NCI-H2171 (cell line): Measurements from ENCODE around the gene PGAM2.

Experiments used
- DNase-seq: peaks from one replicate; lab custom pipeline; 2025; lab: John Stamatoyannopoulos, UW

PGAM2 gene

GRCh38 chr7:44083796-44084195 lies 18.4 kb upstream of the PGAM2 start:
- no peak for DNase-seq

GRCh38 chr7:44082541-44083207 lies 17.3 kb upstream of the PGAM2 start:
- peak; percentile 99 for DNase-seq

GRCh38 chr7:44081266-44081748 lies 15.9 kb upstream of the PGAM2 start:
- no peak for DNase-seq

GRCh38 chr7:44080686-44081265 lies 15.4 kb upstream of the PGAM2 start:
- DNase-seq, result no peak

GRCh38 chr7:44080118-44080517 lies 14.8 kb upstream of the PGAM2 start:
- DNase-seq, result no peak

- DNase-seq, result no peak
Measured at GRCh38 chr7:44079331-44080021, 14.1 kb upstream of the PGAM2 start.

- DNase-seq, result no peak
Measured at GRCh38 chr7:44078521-44078920, 13.2 kb upstream of the PGAM2 start.

- no peak for DNase-seq
Measured at GRCh38 chr7:44077681-44078091, 12.3 kb upstream of the PGAM2 start.

- no peak for DNase-seq
Measured at GRCh38 chr7:44077061-44077460, 11.7 kb upstream of the PGAM2 start.

- DNase-seq, result no peak
Measured at GRCh38 chr7:44076101-44076895, 10.9 kb upstream of the PGAM2 start.

GRCh38 chr7:44075296-44076075 lies 10.1 kb upstream of the PGAM2 start:
- no peak for DNase-seq

GRCh38 chr7:44074349-44074695 lies 9.0 kb upstream of the PGAM2 start:
- DNase-seq, result no peak

- no peak for DNase-seq
Measured at GRCh38 chr7:44073664-44074348, 8.4 kb upstream of the PGAM2 start.

- no peak for DNase-seq
Measured at GRCh38 chr7:44072364-44073231, 7.2 kb upstream of the PGAM2 start.

- no peak for DNase-seq
Measured at GRCh38 chr7:44071726-44072363, 6.5 kb upstream of the PGAM2 start.

- DNase-seq, result no peak
Measured at GRCh38 chr7:44068054-44068453, 2.7 kb upstream of the PGAM2 start.

- DNase-seq, result no peak
Measured at GRCh38 chr7:44067064-44067951, 1.9 kb upstream of the PGAM2 start.

GRCh38 chr7:44066494-44067063 lies 1.2 kb upstream of the PGAM2 start:
- DNase-seq, result no peak
